Stomach smooth muscle (tissue), 2 donors: ENCODE measurements around the gene MRPL28.
"Not testable (repeated sequence)": the region's sequence is repeated elsewhere in the genome, so short reads cannot be mapped to it uniquely, and the experiment has no call there.

ENCODE experiments used
- H3K27ac ChIP-seq: one replicate; pipeline ENCODE4 v1.7.0; 2013; ENCODE audit warnings: mild to moderate bottlenecking, low read length, inconsistent platforms
- H3K27me3 ChIP-seq, 2 donors: one replicate each; pipeline ENCODE4 v1.7.0; 2013; ENCODE audit warnings: low read length in 2 of 2; ENCODE audit not compliant: insufficient read depth in 2 of 2, control insufficient read depth in 1 of 2
- H3K36me3 ChIP-seq, 2 donors: one replicate each; pipeline ENCODE4 v1.7.0; 2013; ENCODE audit warnings: low read length in 2 of 2; ENCODE audit not compliant: control insufficient read depth in 2 of 2, insufficient read depth in 2 of 2
- H3K4me1 ChIP-seq: one replicate; pipeline ENCODE4 v1.7.0; 2013; ENCODE audit warnings: low read length; ENCODE audit not compliant: control insufficient read depth, insufficient read depth
- H3K4me3 ChIP-seq, 2 donors: one replicate each; pipeline ENCODE4 v1.7.0; 2013; ENCODE audit warnings: low read length in 2 of 2
- H3K9ac ChIP-seq, 2 donors: one replicate each; pipeline ENCODE4 v1.7.0; 2013; ENCODE audit warnings: low read length in 2 of 2, mild to moderate bottlenecking in 1 of 2
- H3K9me3 ChIP-seq, 2 donors: one replicate each; pipeline ENCODE4 v1.7.0; 2013; ENCODE audit warnings: low read length in 2 of 2; ENCODE audit not compliant: control insufficient read depth in 2 of 2
- donor health status: healthy.
- donor health status: Pancreatic carcinoma.

MRPL28 gene

GRCh38 chr16:370443-370842, at the start of gene MRPL28:
Gene MRPL28 (minus strand): TSS chr16:370538. CDS start chr16:370218, 320 bp downstream.
- Histone ChIP-seq H3K9ac (peak within 1 kb of the TSS; percentile 58 to 62), H3K36me3 (peaks cover 34 to 39% of the 10 kb centered on the region in 2 donors), H3K4me1 (peaks cover 13% of the 10 kb centered on the region), H3K27me3 (no peaks in the 10 kb centered on the region), H3K9me3 (no peaks in the 10 kb centered on the region), H3K27ac (peak within 1 kb of the TSS; percentile 53), H3K4me3 (peak within 1 kb of the TSS in 1 of 2 donors; percentile 61)

GRCh38 chr16:415170-415498, 44.8 kb upstream of the MRPL28 start:
- not testable (repeated sequence) for H3K36me3 ChIP-seq, H3K4me3 ChIP-seq, H3K27ac ChIP-seq, H3K27me3 ChIP-seq, H3K9me3 ChIP-seq, H3K4me1 ChIP-seq, H3K9ac ChIP-seq

GRCh38 chr16:414395-415169, 44.2 kb upstream of the MRPL28 start:
- H3K36me3 ChIP-seq: peaks cover 5 to 8% of the 10 kb centered on the region in 2 donors
- no peaks in the 10 kb centered on the region for H3K9me3 ChIP-seq
- H3K27me3 ChIP-seq: no peaks in the 10 kb centered on the region
- H3K4me1 ChIP-seq: no peaks in the 10 kb centered on the region
- H3K27ac ChIP-seq: no peak overlapping the region
- H3K4me3 ChIP-seq: no peak overlapping the region
- H3K9ac ChIP-seq: no peak overlapping the region

GRCh38 chr16:411576-412265, 41.4 kb upstream of the MRPL28 start:
- Histone ChIP-seq H3K4me3 (no peak overlapping the region), H3K27me3 (no peaks in the 10 kb centered on the region), H3K9ac (no peak overlapping the region), H3K27ac (no peak overlapping the region), H3K4me1 (no peaks in the 10 kb centered on the region), H3K9me3 (no peaks in the 10 kb centered on the region), H3K36me3 (peaks cover 5 to 8% of the 10 kb centered on the region in 2 donors)

GRCh38 chr16:410516-411178, 40.3 kb upstream of the MRPL28 start:
- Histone ChIP-seq H3K9ac (no peak overlapping the region), H3K4me1 (no peaks in the 10 kb centered on the region), H3K4me3 (no peak overlapping the region), H3K9me3 (no peaks in the 10 kb centered on the region), H3K27ac (no peak overlapping the region), H3K36me3 (peaks cover 5 to 8% of the 10 kb centered on the region in 2 donors), H3K27me3 (no peaks in the 10 kb centered on the region)

GRCh38 chr16:407253-407652, 36.9 kb upstream of the MRPL28 start:
- no peak overlapping the region for H3K27ac ChIP-seq
- no peaks in the 10 kb centered on the region for H3K9me3 ChIP-seq
- H3K9ac ChIP-seq: no peak overlapping the region
- no peaks in the 10 kb centered on the region for H3K4me1 ChIP-seq
- H3K27me3 ChIP-seq: no peaks in the 10 kb centered on the region
- peaks cover 5 to 8% of the 10 kb centered on the region in 2 donors for H3K36me3 ChIP-seq
- H3K4me3 ChIP-seq: no peak overlapping the region

- Histone ChIP-seq H3K4me3 (no peak overlapping the region), H3K4me1 (peaks cover under 1% of the 10 kb centered on the region), H3K9me3 (no peaks in the 10 kb centered on the region), H3K27me3 (no peaks in the 10 kb centered on the region), H3K36me3 (no peaks in the 10 kb centered on the region), H3K27ac (no peak overlapping the region), H3K9ac (no peak overlapping the region)
Observed at GRCh38 chr16:405548-406506, 35.5 kb upstream of the MRPL28 start.

GRCh38 chr16:404971-405486, 34.7 kb upstream of the MRPL28 start:
- no peak overlapping the region for H3K27ac ChIP-seq
- H3K36me3 ChIP-seq: peaks cover 0 to 3% of the 10 kb centered on the region in 2 donors
- no peak overlapping the region for H3K9ac ChIP-seq

GRCh38 chr16:401468-402348, 31.4 kb upstream of the MRPL28 start, which contains the start of gene DECR2:
Gene DECR2 (plus strand): TSS chr16:401885. CDS start chr16:401964, 79 bp downstream.
- peaks cover 3 to 9% of the 10 kb centered on the region in 2 donors for H3K36me3 ChIP-seq
- H3K27ac ChIP-seq: peak within 1 kb of the TSS; percentile 55
- peaks cover 19% of the 10 kb centered on the region for H3K4me1 ChIP-seq
- H3K9ac ChIP-seq: peak within 1 kb of the TSS; percentile 73 to 75
- no peaks in the 10 kb centered on the region for H3K9me3 ChIP-seq
- H3K4me3 ChIP-seq: peak within 1 kb of the TSS; percentile 68 to 87
- H3K27me3 ChIP-seq: no peaks in the 10 kb centered on the region

More at GRCh38 chr16:404971-405486, 34.7 kb upstream of the MRPL28 start:
- Histone ChIP-seq H3K4me3 (no peak overlapping the region), H3K27me3 (no peaks in the 10 kb centered on the region), H3K9me3 (no peaks in the 10 kb centered on the region), H3K4me1 (peaks cover 5% of the 10 kb centered on the region)
